ENCODE measurements around the gene MYRIP. TPM values are rescaled to one million over a fixed set of nuclear protein-coding genes. Genes with fewer than 3 reads are reported as not detected.
"Not testable (repeated sequence)": the region's sequence is repeated elsewhere in the genome, so short reads cannot be mapped to it uniquely, and the experiment has no call there.

The MYRIP gene
- total RNA-seq, 1 donor from 2014 or later, result 5.9 TPM

DNA sequence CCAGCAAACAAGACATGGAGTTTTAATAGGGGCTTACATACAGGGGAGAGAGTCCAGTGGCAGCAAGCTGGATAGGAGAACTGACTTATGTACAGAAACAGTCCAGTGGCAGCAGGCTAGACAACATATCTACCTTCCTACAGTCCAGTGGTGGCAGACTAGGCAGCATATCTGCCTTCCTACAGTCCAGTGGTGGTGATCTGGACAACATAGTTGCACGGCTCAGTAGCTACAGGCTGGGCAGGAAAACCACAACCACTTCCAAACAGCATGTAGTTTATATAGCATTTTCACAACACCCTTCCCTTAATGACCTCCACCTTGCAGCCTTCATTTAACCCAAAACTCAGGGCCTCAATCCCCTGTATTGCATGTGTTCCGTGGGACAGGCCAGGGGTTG is 318.8 kb downstream of the MYRIP start:
- H3K27me3 ChIP-seq, result no peaks in the 10 kb centered on the region
- no peaks in the 10 kb centered on the region for H3K36me3 ChIP-seq
- intact Hi-C loops (cut with DNase I), result no loop called here
- no peak for ATAC-seq
- no peak overlapping the region for H3K4me3 ChIP-seq
- TF ChIP-seq, protein P1, sequence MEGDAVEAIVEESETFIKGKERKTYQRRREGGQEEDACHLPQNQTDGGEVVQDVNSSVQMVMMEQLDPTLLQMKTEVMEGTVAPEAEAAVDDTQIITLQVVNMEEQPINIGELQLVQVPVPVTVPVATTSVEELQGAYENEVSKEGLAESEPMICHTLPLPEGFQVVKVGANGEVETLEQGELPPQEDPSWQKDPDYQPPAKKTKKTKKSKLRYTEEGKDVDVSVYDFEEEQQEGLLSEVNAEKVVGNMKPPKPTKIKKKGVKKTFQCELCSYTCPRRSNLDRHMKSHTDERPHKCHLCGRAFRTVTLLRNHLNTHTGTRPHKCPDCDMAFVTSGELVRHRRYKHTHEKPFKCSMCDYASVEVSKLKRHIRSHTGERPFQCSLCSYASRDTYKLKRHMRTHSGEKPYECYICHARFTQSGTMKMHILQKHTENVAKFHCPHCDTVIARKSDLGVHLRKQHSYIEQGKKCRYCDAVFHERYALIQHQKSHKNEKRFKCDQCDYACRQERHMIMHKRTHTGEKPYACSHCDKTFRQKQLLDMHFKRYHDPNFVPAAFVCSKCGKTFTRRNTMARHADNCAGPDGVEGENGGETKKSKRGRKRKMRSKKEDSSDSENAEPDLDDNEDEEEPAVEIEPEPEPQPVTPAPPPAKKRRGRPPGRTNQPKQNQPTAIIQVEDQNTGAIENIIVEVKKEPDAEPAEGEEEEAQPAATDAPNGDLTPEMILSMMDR (IDR thresholded peaks at IDR 0.05), result no peak
- H3K9me3 ChIP-seq, result no peaks in the 10 kb centered on the region
- no peak for DNase-seq
- H3K4me1 ChIP-seq, result no peaks in the 10 kb centered on the region
- H3K27ac ChIP-seq, result no peak overlapping the region

GRCh38 chr3:40129510-40129909 is 320.1 kb downstream of the MYRIP start:
- Histone ChIP-seq H3K4me3 (no peak overlapping the region), H3K9me3 (no peaks in the 10 kb centered on the region), H3K4me1 (no peaks in the 10 kb centered on the region), H3K27ac (no peak overlapping the region), H3K36me3 (no peaks in the 10 kb centered on the region), H3K27me3 (no peaks in the 10 kb centered on the region)
- TF ChIP-seq, protein P1 (IDR thresholded peaks at IDR 0.05), result no peak
- ATAC-seq, result no peak
- intact Hi-C loops (cut with DNase I), result no loop called here
- DNase-seq, result no peak

DNA sequence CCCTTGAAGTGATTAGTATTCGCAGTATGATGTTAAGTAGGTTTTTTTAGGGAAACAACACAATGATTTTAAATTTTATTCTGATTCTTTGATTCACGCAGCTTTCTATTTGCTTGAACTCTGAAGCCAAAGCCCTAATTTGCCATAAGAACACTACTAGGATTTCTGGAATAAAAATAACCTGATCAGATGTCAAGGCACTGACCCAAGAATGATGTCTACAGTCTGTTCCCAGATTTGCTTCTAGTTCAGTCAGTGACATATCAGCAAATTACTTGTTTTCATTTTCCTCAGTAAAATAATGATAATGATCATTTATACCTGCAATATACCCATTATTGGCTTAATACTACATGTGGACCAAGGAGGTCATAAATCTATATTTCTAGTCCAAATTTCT is 320.6 kb downstream of the MYRIP start:
- Histone ChIP-seq H3K9me3 (no peaks in the 10 kb centered on the region), H3K36me3 (no peaks in the 10 kb centered on the region), H3K4me1 (no peaks in the 10 kb centered on the region), H3K27me3 (no peaks in the 10 kb centered on the region), H3K4me3 (no peak overlapping the region), H3K27ac (no peak overlapping the region)
- intact Hi-C loops (cut with DNase I), result no loop called here
- DNase-seq (no peak), ATAC-seq (no peak)
- TF ChIP-seq, protein P1 (IDR thresholded peaks at IDR 0.05), result no peak

DNA sequence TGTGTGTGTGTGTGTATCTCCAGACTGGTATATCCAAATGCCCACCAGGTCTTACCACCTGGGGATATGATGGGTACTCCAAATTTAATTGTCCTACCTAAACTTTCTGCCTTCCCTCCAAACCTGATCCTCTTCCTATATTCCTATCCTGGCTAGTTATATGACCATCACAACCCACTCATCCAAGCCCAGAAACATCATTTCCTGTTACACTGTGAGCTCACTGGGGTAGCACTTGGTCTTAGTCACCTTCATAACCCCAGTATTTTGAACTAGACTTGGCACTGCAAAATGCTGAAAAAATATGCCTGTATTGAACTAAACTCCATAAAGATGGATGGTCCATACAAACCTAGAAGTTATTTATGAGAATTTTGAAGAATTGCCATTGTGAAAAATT is 321.3 kb downstream of the MYRIP start:
- H3K27ac ChIP-seq, result no peak overlapping the region
- no peaks in the 10 kb centered on the region for H3K27me3 ChIP-seq
- no peak overlapping the region for H3K4me3 ChIP-seq
- H3K36me3 ChIP-seq, result no peaks in the 10 kb centered on the region
- no peak for DNase-seq
- TF ChIP-seq, protein P1 (IDR thresholded peaks at IDR 0.05), result no peak
- H3K4me1 ChIP-seq, result no peaks in the 10 kb centered on the region
- ATAC-seq, result no peak
- intact Hi-C loops (cut with DNase I), result no loop called here
- no peaks in the 10 kb centered on the region for H3K9me3 ChIP-seq

- H3K4me3 ChIP-seq; H3K36me3 ChIP-seq; H3K27ac ChIP-seq; H3K9me3 ChIP-seq; intact Hi-C loops (cut with DNase I); H3K27me3 ChIP-seq; ATAC-seq; DNase-seq; H3K4me1 ChIP-seq: not testable (repeated sequence)
Observed at GRCh38 chr3:40133886-40134575, 324.6 kb downstream of the MYRIP start.

GRCh38 chr3:40137591-40138295 is 328.3 kb downstream of the MYRIP start:
- no peaks in the 10 kb centered on the region for H3K27me3 ChIP-seq
- H3K9me3 ChIP-seq, result peaks cover 5% of the 10 kb centered on the region
- TF ChIP-seq, protein P1 (IDR thresholded peaks at IDR 0.05), result no peak
- ATAC-seq (no peak), DNase-seq (no peak)
- intact Hi-C loops (cut with DNase I), result no loop called here
- H3K4me1 ChIP-seq, result no peaks in the 10 kb centered on the region
- no peak overlapping the region for H3K4me3 ChIP-seq
- no peaks in the 10 kb centered on the region for H3K36me3 ChIP-seq
- no peak overlapping the region for H3K27ac ChIP-seq

All from upper lobe of right lung (tissue), 1 donor.